H1 (cell line): ENCODE measurements around the gene ITGB4. TPM values are rescaled to one million over a fixed set of nuclear protein-coding genes. Genes with fewer than 3 reads are reported as not detected.

Experiments
- CEBPB ChIP-seq: IDR thresholded peaks from 2 replicates; pipeline ENCODE4 v1.6.1; 2012; ENCODE audit warnings: low read depth, low read length
- CHD1 ChIP-seq: IDR thresholded peaks from 2 replicates; pipeline ENCODE4 v1.6.1; 2012; ENCODE audit warnings: low read depth, low read length, improper control_type of control experiment
- E2F6 ChIP-seq: IDR thresholded peaks from 2 replicates; pipeline ENCODE4 v1.6.1; 2012; ENCODE audit warnings: inconsistent platforms
- HDAC2 ChIP-seq, 2 experiments: fragments of 300-600 bp in 1 of 2; sonication (generic) in 1 of 2; IDR thresholded peaks; 2 replicates each; pipeline ENCODE4 v1.6.1; 2011 to 2012; ENCODE audit warnings: low read depth in 2 of 2, low read length in 2 of 2, mild to moderate bottlenecking in 2 of 2, moderate library complexity in 2 of 2, borderline replicate concordance in 1 of 2, inconsistent platforms in 1 of 2
- SIRT6 ChIP-seq: IDR thresholded peaks from one replicate; pipeline ENCODE4 v1.7.1; 2012; ENCODE audit warnings: low read length, inconsistent platforms
- SP2 ChIP-seq: IDR thresholded peaks from 2 replicates; pipeline ENCODE4 v1.6.1; 2012; ENCODE audit warnings: mild to moderate bottlenecking, low read length, inconsistent platforms
- SRF ChIP-seq: IDR thresholded peaks from 2 replicates; pipeline ENCODE4 v1.6.1; 2011; ENCODE audit warnings: mild to moderate bottlenecking, low read depth, low read length, moderate library complexity
- polyA plus RNA-seq, 7 experiments: library from polyadenylated mRNA; depleted of rRNA in 3 of 7; stranded (reverse) in 5 of 7; unstranded in 2 of 7; fragments of >200 nt in 5 of 7; fragments of 200-250 nt in 2 of 7; gene quantifications; 1 replicate in 5 of 7; 2 replicates in 1 of 7; 4 replicates in 1 of 7; pipeline versions ENCODE4 v1.2.1 to v1.2.3, GENCODE V29; 2011 to 2013; ENCODE audit warnings: missing spikeins in 2 of 7, mixed read lengths in 2 of 7
- total RNA-seq: library from RNA; stranded (reverse); fragmentation: NEBNext Ultra II Directional; extraction: Animal tissue kit (Norgen Biotek cat#: 25700); gene quantifications from 2 replicates; pipeline ENCODE4 v1.2.1, GENCODE V29; 2021

ITGB4 gene
- total and polyA plus RNA-seq, 2 of the 8 experiments (the other 6 are each of a cell fraction or from before 2014, with no cell fraction given) = 5.2 to 5.6 TPM

- TF ChIP-seq CHD1 = no peak
- TF ChIP-seq SRF = no peak
- no peak for TF ChIP-seq E2F6
- no peak for TF ChIP-seq HDAC2 (IDR thresholded peaks at IDR 0.05; ENCODE audit: borderline replicate concordance in 1 of 2, low read depth in 2 of 2, low read length in 2 of 2)
- TF ChIP-seq SIRT6 = no peak
- TF ChIP-seq SP2 = no peak
- TF ChIP-seq CEBPB = no peak
Observed at GRCh38 chr17:75743625-75744206, 22.5 kb downstream of the ITGB4 start (continued).
